Neural cell (in vitro differentiated cells): ENCODE results near the gene ENO2. TPM values are rescaled to one million over a fixed set of nuclear protein-coding genes. Genes with fewer than 3 reads are reported as not detected.

Experiments
- H2AFZ ChIP-seq: fragments of 200-600, 300-800 bp; sonication (generic), shearing (Covaris generic); 2 replicates; pipeline ENCODE4 v1.6.0; 2014; ENCODE audit warnings: low read depth, mild to moderate bottlenecking, antibody characterized with exemption, low read length, moderate library complexity
- H3F3A ChIP-seq: fragments of 200-600 bp; shearing (Covaris generic); 2 replicates; pipeline ENCODE4 v1.6.1; 2016; ENCODE audit warnings: mild to moderate bottlenecking, moderate library complexity, mixed read lengths, antibody characterized with exemption, low read length; ENCODE audit not compliant: insufficient read depth, poor library complexity, severe bottlenecking
- H3K27ac ChIP-seq: fragments of 200-600, 300-800 bp; sonication (generic), shearing (Covaris generic); 2 replicates; pipeline ENCODE4 v1.5.1; 2014; ENCODE audit warnings: mild to moderate bottlenecking, low read length, moderate library complexity
- H3K27me3 ChIP-seq: fragments of 300-800, 200-600 bp; sonication (generic), shearing (Covaris generic); 2 replicates; pipeline ENCODE4 v1.6.0; 2014; ENCODE audit warnings: mild to moderate bottlenecking, low read depth, low read length, moderate library complexity; ENCODE audit not compliant: insufficient read depth
- H3K36me3 ChIP-seq: fragments of 300-800, 200-600 bp; sonication (generic), shearing (Covaris generic); 2 replicates; pipeline ENCODE4 v1.5.1; 2014; ENCODE audit warnings: mild to moderate bottlenecking, antibody characterized with exemption, low read length, moderate library complexity; ENCODE audit not compliant: insufficient read depth
- H3K4me2 ChIP-seq: fragments of 300-800, 200-600 bp; sonication (generic), shearing (Covaris generic); 2 replicates; pipeline ENCODE4 v1.6.0; 2014; ENCODE audit warnings: mild to moderate bottlenecking, low read length
- H3K4me3 ChIP-seq: fragments of 300-800, 200-600 bp; sonication (generic), shearing (Covaris generic); 2 replicates; pipeline ENCODE4 v1.5.1; 2014; ENCODE audit warnings: mild to moderate bottlenecking, low read length, moderate library complexity
- H3K79me2 ChIP-seq: fragments of 200-600 bp; shearing (Covaris generic); replicated peaks from 2 replicates; pipeline ENCODE4 v1.6.0; 2014; ENCODE audit warnings: mild to moderate bottlenecking, low read length, moderate library complexity; ENCODE audit not compliant: insufficient read depth
- H3K9ac ChIP-seq: fragments of 300-800, 200-600 bp; sonication (generic), shearing (Covaris generic); 2 replicates; pipeline ENCODE4 v1.6.1; 2016; ENCODE audit warnings: mild to moderate bottlenecking, low read length, mixed read lengths
- H3K9me2 ChIP-seq: fragments of 200-600 bp; shearing (Covaris generic); 2 replicates; pipeline ENCODE4 v1.6.1; 2016; ENCODE audit warnings: mild to moderate bottlenecking, low read length, mixed read lengths; ENCODE audit not compliant: insufficient read depth
- H3K9me3 ChIP-seq: fragments of 200-600, 300-800 bp; sonication (generic), shearing (Covaris generic); 2 replicates; pipeline ENCODE4 v1.6.1; 2016; ENCODE audit warnings: mild to moderate bottlenecking, mixed run types, low read length, moderate library complexity, mixed read lengths
- H4K20me1 ChIP-seq: fragments of 200-600 bp; shearing (Covaris generic); 2 replicates; pipeline ENCODE4 v1.6.1; 2016; ENCODE audit warnings: mild to moderate bottlenecking, mixed run types; ENCODE audit not compliant: insufficient read depth
- EP300 ChIP-seq: fragments of 450-650 bp; conservative IDR thresholded peaks from 2 replicates; pipeline ENCODE4 v1.6.1; 2014; ENCODE audit warnings: antibody characterized with exemption, mild to moderate bottlenecking, moderate library complexity; ENCODE audit not compliant: poor library complexity, severe bottlenecking
- EZH2 ChIP-seq: fragments of 200-600, 300-800 bp; shearing (Covaris generic), sonication (generic); IDR thresholded peaks from 2 replicates; pipeline ENCODE4 v1.6.1; 2014; ENCODE audit warnings: antibody characterized with exemption, low read length, borderline replicate concordance, mild to moderate bottlenecking; ENCODE audit not compliant: insufficient read depth, poor library complexity, severe bottlenecking
- MXI1 ChIP-seq: fragments of 450-650 bp; conservative IDR thresholded peaks from 2 replicates; pipeline ENCODE4 v1.6.1; 2014; ENCODE audit warnings: antibody characterized with exemption, mild to moderate bottlenecking; ENCODE audit not compliant: poor library complexity, severe bottlenecking
- POLR2AphosphoS5 ChIP-seq: IDR thresholded peaks from 2 replicates; pipeline ENCODE4 v1.6.1; 2012
- RAD21 ChIP-seq: fragments of 450-650 bp; conservative IDR thresholded peaks from 2 replicates; pipeline ENCODE4 v1.6.1; 2014; ENCODE audit warnings: antibody characterized with exemption, mild to moderate bottlenecking, moderate library complexity
- SMC3 ChIP-seq: fragments of 450-650 bp; conservative IDR thresholded peaks from 2 replicates; pipeline ENCODE4 v1.6.1; 2014; ENCODE audit warnings: antibody characterized with exemption, mild to moderate bottlenecking, moderate library complexity; ENCODE audit not compliant: poor library complexity
- TAF1 ChIP-seq: IDR thresholded peaks from 2 replicates; pipeline ENCODE4 v1.6.1; 2012; ENCODE audit warnings: low read depth
- polyA plus RNA-seq: library from polyadenylated mRNA; depleted of rRNA; stranded (reverse); fragments of >200 nt; gene quantifications from 2 replicates; pipeline ENCODE4 v1.2.3, GENCODE V29; 2014
- TF ChIP-seq, protein P1 (sequence below): IDR thresholded peaks from 2 replicates; pipeline ENCODE4 v1.6.1; 2012; ENCODE audit warnings: borderline replicate concordance
- TF ChIP-seq, protein P2 (sequence below): fragments of 450-650 bp; IDR thresholded peaks from 2 replicates; pipeline ENCODE4 v1.5.1; 2014; ENCODE audit warnings: antibody characterized with exemption, mild to moderate bottlenecking, moderate library complexity; ENCODE audit not compliant: poor library complexity, severe bottlenecking

ENO2 gene
- polyA plus RNA-seq, 1 donor from 2014 or later = 193 TPM

DNA sequence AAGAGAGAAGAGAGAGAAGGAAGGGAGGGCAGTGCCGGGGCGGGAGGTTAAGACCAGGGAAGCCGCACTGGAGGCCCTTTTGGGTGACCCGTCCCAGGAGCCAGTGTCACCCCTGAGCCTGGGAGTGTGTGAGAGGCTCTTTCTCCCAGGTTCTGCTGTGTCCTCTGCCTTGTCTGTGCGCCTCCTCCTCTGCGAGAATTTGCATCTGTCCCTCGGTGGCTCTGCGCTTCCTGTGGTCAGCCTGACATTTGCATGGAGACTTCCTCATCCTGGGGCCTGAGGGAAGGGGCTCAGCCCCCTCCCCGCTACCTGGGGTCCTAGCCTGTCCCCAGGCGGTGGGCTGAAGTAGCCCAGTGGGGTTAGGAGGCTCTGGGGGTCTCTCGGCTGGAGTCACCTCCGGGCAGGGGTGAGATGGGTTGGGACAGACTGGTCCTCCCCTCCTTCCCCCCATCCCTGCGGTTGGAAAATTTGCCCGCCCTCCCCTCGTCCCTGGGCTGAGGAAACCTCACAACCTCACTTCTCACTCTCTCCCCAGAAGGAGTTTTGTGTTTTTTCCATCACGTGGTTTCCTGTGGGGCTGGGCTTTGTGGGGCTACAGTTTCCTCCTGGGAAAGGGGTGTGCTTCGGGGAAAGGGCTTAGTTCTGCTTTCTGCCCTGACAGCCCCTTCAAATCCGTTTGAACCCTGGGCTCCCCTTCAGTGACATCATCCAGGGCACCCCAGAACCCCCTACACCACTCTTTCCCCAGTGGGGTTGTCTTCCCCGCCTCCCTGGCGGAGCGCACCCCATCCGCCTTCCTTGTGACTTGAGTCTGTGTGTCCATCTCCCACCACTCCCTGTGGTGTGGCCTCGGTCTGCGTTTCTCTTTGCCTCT lies 39.3 kb downstream of the ENO2 start:
- no peak overlapping the region for H3K27ac ChIP-seq
- H3K79me2 ChIP-seq = no peaks in the 10 kb centered on the region
- H3K27me3 ChIP-seq = no peaks in the 10 kb centered on the region
- H4K20me1 ChIP-seq = no peaks in the 10 kb centered on the region
- H3K36me3 ChIP-seq = no peaks in the 10 kb centered on the region
- H3K9me3 ChIP-seq = no peaks in the 10 kb centered on the region
- no peak overlapping the region for H3K4me2 ChIP-seq
- no peaks in the 10 kb centered on the region for H3K9me2 ChIP-seq
- H3F3A ChIP-seq = no peaks in the 10 kb centered on the region
- no peak overlapping the region for H2AFZ ChIP-seq
- no peak for TF ChIP-seq POLR2AphosphoS5
- TF ChIP-seq, protein P1, sequence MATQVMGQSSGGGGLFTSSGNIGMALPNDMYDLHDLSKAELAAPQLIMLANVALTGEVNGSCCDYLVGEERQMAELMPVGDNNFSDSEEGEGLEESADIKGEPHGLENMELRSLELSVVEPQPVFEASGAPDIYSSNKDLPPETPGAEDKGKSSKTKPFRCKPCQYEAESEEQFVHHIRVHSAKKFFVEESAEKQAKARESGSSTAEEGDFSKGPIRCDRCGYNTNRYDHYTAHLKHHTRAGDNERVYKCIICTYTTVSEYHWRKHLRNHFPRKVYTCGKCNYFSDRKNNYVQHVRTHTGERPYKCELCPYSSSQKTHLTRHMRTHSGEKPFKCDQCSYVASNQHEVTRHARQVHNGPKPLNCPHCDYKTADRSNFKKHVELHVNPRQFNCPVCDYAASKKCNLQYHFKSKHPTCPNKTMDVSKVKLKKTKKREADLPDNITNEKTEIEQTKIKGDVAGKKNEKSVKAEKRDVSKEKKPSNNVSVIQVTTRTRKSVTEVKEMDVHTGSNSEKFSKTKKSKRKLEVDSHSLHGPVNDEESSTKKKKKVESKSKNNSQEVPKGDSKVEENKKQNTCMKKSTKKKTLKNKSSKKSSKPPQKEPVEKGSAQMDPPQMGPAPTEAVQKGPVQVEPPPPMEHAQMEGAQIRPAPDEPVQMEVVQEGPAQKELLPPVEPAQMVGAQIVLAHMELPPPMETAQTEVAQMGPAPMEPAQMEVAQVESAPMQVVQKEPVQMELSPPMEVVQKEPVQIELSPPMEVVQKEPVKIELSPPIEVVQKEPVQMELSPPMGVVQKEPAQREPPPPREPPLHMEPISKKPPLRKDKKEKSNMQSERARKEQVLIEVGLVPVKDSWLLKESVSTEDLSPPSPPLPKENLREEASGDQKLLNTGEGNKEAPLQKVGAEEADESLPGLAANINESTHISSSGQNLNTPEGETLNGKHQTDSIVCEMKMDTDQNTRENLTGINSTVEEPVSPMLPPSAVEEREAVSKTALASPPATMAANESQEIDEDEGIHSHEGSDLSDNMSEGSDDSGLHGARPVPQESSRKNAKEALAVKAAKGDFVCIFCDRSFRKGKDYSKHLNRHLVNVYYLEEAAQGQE = no peak
- TF ChIP-seq, protein P2, sequence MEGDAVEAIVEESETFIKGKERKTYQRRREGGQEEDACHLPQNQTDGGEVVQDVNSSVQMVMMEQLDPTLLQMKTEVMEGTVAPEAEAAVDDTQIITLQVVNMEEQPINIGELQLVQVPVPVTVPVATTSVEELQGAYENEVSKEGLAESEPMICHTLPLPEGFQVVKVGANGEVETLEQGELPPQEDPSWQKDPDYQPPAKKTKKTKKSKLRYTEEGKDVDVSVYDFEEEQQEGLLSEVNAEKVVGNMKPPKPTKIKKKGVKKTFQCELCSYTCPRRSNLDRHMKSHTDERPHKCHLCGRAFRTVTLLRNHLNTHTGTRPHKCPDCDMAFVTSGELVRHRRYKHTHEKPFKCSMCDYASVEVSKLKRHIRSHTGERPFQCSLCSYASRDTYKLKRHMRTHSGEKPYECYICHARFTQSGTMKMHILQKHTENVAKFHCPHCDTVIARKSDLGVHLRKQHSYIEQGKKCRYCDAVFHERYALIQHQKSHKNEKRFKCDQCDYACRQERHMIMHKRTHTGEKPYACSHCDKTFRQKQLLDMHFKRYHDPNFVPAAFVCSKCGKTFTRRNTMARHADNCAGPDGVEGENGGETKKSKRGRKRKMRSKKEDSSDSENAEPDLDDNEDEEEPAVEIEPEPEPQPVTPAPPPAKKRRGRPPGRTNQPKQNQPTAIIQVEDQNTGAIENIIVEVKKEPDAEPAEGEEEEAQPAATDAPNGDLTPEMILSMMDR = no peak
- no peak for TF ChIP-seq EZH2
- TF ChIP-seq TAF1 = no peak
- no peak for TF ChIP-seq SMC3
- TF ChIP-seq RAD21 = no peak
- TF ChIP-seq MXI1 = no peak
- TF ChIP-seq EP300 = no peak
- no peak overlapping the region for H3K4me3 ChIP-seq
- H3K9ac ChIP-seq = no peak overlapping the region

DNA sequence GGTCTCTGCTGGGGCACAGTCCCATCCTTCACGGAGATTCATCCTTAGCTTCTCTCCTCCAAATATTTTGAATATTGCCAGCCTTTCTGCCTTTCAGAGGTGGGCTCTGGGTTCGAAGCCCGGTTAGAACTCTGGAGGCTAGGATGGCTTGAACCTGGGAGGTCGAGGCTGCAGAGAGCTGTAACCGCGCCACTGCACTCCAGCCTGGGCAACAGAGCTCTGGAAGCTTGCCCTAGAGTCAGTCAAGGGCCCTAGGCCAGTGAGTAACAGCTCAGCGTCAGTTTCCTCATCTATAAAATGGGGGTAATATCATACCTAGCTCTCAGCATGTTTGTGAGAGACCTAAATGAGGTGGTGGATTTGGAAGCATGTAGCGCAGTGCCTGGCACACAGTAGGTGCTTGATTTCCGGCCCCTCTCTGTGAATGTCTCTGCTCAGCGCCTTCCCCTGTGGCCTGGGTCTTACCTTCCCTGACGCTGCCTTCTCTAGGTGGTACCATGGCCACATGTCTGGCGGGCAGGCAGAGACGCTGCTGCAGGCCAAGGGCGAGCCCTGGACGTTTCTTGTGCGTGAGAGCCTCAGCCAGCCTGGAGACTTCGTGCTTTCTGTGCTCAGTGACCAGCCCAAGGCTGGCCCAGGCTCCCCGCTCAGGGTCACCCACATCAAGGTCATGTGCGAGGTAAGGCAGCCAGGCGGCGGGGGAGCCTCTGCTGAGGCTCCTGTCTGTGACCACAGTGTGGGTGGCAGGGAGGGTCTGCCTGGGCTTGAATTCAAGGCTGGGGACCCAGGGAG lies 40.1 kb downstream of the ENO2 start:
- Histone ChIP-seq H3K36me3 (no peaks in the 10 kb centered on the region), H3K4me2 (no peak overlapping the region), H3K79me2 (no peaks in the 10 kb centered on the region), H3K27me3 (no peaks in the 10 kb centered on the region), H3K9me3 (no peaks in the 10 kb centered on the region), H3F3A (no peaks in the 10 kb centered on the region), H4K20me1 (no peaks in the 10 kb centered on the region), H3K4me3 (no peak overlapping the region), H3K9me2 (no peaks in the 10 kb centered on the region), H3K27ac (no peak overlapping the region), H3K9ac (no peak overlapping the region), H2AFZ (no peak overlapping the region)
- TF ChIP-seq RAD21 (no peak), EZH2 (no peak), MXI1 (no peak), TAF1 (no peak), SMC3 (no peak)
- TF ChIP-seq, protein P1 = no peak
- TF ChIP-seq, protein P2 = no peak
